ENCODE results near the gene ANO9.
"Not testable (repeated sequence)": the region's sequence is repeated elsewhere in the genome, so short reads cannot be mapped to it uniquely, and the experiment has no call there.

ANO9 gene

DNA sequence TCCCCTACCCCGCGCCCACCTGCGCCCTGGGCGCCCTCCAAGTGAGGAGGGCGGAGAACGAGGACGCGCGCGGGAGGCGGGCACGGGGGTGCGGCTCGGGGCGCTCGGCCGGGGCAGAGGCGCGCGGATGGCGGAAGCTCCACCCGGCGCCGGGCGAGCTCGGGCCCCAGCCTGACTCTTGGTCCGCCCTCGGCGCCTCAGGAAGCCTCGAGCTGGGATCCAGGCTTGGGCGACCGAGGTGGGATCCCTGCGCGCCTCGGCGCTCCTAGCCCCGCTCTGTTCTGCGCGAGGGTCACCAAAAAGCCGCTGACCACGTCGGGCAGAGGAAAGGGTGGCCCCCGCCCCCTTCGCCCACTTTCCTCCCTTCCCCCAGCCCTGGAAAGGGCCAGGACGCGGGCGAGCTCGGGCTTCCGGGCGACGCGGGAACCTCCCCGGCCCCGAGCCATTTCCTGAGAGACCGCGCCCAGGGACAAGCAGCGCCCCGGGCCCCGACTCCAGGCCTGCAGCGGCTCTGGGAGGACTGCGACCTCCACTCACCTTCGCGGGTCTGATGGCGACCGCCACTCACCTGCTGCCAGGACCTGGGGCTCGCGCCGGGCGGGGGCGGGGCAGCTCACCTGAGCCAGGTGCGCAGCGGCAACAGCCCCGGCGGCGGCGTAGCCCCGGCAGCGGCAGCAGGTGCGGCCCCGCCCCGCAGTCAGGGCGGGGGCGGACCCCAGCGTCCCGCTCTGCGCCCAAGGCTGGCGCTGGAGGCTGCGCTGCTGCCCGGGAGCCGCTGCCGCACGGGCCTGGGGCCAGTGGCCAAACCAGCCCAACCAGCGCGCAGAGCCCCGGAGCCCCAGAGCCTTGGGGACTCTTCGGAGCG lies 24.8 kb downstream of the ANO9 start:
- peaks cover 33% of the 10 kb centered on the region for H3K27me3 ChIP-seq (ENCODE audit: control insufficient read depth, insufficient read depth, low read length)
- no peak overlapping the region for H3K27ac ChIP-seq (ENCODE audit: low read length)
- H3K4me1 ChIP-seq (ENCODE audit: control insufficient read depth, low read depth, low read length), result peaks cover 7% of the 10 kb centered on the region
- peak overlapping the region; percentile 48 for H3K9ac ChIP-seq (ENCODE audit: low read length)
- H3K9me3 ChIP-seq (ENCODE audit: control insufficient read depth, low read depth, low read length), result no peaks in the 10 kb centered on the region
- peak overlapping the region; percentile 58 for H3K4me3 ChIP-seq (ENCODE audit: low read length)
- H3K36me3 ChIP-seq (ENCODE audit: control insufficient read depth, low read depth, low read length), result no peaks in the 10 kb centered on the region

DNA sequence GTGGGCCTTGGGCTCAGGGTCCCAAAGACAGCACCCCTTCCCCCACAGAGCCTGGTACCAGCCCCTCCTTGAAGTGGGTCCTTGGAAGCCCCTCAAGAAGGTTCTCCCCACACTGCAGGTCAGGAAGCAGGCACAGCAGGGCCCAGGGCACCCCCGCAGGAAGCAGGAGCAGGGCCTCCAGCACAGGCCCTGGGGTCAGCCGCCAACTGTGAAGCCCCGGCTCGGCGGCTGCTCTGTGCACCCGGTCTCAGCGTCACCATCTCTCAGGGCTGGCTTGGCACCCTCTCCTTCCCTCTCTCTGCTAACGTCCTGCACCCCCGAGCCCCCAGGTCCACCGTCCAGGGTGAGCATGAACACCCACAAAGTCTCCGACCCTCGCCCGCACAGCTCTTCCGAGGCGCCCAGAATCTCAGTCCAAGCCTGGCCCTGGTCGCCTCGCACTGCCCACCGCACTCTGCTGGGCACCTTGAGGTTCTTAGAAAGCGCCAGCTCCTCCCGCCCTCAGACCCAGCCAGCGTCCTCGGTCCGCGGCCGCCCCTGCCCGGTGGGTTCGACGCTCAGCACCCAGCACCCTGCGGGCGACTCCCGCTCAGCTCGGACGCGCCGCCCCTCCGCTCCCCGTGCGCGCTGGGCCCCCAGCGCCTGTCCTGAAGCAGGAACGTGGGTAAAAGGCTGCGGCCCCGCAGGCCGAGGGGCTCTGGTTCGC lies 25.6 kb downstream of the ANO9 start:
- Histone ChIP-seq H3K27ac (ENCODE audit: low read length) (no peak overlapping the region), H3K9me3 (ENCODE audit: control insufficient read depth, low read depth, low read length) (no peaks in the 10 kb centered on the region), H3K36me3 (ENCODE audit: control insufficient read depth, low read depth, low read length) (no peaks in the 10 kb centered on the region), H3K9ac (ENCODE audit: low read length) (peak overlapping the region; percentile 48), H3K4me3 (ENCODE audit: low read length) (peak overlapping the region; percentile 58), H3K27me3 (ENCODE audit: control insufficient read depth, insufficient read depth, low read length) (peaks cover 33% of the 10 kb centered on the region), H3K4me1 (ENCODE audit: control insufficient read depth, low read depth, low read length) (peaks cover 7% of the 10 kb centered on the region)

DNA sequence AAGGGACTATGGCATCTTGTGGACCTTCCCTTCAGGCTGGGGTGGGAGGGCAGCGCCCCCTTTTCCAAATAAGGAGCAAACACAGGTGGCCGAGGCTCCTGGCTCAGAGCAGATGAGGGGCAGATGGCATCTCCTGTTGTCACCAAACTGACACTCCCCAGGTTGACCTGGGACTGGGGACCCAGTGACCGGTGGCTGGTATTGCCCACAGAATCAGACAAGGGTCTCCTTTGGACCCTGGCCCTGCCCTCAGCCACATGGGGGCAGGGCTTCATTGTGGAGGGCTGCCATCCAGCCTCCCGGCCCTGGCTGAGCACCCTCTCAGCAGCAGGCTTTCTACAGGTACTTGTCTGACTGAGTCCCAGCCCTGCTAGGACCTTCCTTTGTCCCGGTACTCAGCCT lies 26.2 kb downstream of the ANO9 start:
- Histone ChIP-seq H3K27me3 (ENCODE audit: control insufficient read depth, insufficient read depth, low read length) (peaks cover 33% of the 10 kb centered on the region), H3K4me3 (ENCODE audit: low read length) (peak overlapping the region; percentile 58), H3K36me3 (ENCODE audit: control insufficient read depth, low read depth, low read length) (no peaks in the 10 kb centered on the region), H3K4me1 (ENCODE audit: control insufficient read depth, low read depth, low read length) (peaks cover 7% of the 10 kb centered on the region), H3K27ac (ENCODE audit: low read length) (no peak overlapping the region), H3K9me3 (ENCODE audit: control insufficient read depth, low read depth, low read length) (no peaks in the 10 kb centered on the region), H3K9ac (ENCODE audit: low read length) (no peak overlapping the region)

DNA sequence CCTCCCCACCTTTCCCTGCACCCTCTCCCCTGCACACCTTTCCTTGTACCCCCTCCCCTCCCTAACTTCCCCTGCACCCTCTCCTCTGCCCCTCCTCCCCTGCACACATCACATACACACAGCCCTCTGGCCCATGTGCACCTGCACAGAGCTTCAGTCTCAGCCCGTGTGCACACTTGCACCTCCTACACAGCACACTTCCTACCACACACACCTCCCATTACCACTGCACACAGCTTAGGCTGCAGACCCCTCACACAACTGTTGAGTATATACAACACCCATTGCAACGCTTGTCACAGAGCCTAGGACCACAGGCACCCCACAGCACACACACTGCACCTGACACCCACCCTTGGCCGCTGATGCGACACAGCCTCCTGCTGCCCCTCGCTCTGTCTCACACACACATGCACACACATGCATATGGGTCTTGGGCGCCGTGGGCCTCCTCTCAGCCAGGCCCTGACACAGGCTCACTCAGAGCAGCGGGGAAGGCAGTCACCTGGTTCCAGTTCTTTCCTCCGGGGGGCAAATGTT lies 27.4 kb downstream of the ANO9 start:
- Histone ChIP-seq H3K36me3 (ENCODE audit: control insufficient read depth, low read depth, low read length) (no peaks in the 10 kb centered on the region), H3K9ac (ENCODE audit: low read length) (no peak overlapping the region), H3K4me1 (ENCODE audit: control insufficient read depth, low read depth, low read length) (peaks cover 7% of the 10 kb centered on the region), H3K4me3 (ENCODE audit: low read length) (no peak overlapping the region), H3K27ac (ENCODE audit: low read length) (no peak overlapping the region), H3K27me3 (ENCODE audit: control insufficient read depth, insufficient read depth, low read length) (peaks cover 33% of the 10 kb centered on the region), H3K9me3 (ENCODE audit: control insufficient read depth, low read depth, low read length) (no peaks in the 10 kb centered on the region)

DNA sequence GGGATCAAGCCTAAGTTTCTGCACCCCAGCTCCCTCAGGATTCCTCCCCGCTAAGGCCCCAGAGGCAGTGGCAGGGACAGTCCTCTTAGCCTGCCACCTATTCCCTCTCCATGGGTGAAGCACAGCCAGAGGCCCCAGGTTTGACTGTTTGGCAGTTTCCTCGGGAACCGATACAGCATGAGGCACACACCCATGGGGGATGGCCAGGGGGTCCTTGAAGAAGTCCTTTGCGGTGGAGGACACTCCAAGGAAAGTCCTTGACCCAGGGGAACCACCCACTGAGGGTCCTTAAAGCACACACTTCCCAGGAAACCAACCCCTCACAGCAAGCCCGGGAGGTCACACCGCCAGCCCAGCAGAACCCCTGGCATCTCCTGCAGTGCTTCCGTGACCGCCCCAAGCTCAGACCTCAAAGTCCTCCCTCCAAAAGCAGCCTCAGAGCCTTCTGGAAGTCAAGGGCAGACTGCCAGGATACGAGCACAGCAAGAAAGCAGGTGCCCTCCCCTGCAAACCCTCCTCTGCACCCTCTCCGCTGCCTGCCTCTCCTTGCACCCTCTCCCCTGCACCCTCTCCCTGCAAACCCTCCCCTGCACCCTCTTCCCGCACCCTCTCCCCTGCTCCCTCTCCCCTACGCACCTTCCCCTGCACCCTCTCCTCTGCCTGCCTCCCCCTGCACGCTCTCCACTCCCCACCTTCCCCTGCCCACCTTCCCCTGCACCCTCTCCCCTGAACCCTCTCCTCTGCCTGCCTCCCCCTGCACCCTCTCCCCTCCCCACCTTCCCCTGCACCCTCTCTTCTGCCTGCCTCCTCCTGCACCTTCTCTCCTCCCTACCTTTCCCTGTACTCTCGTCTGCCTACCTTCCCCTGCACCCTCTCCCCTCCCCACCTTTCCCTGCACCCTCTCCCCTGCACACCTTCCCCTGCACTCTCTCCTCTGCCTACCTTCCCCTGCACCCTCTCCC lies 28.4 kb downstream of the ANO9 start:
- no peaks in the 10 kb centered on the region for H3K36me3 ChIP-seq (ENCODE audit: control insufficient read depth, low read depth, low read length)
- H3K27me3 ChIP-seq (ENCODE audit: control insufficient read depth, insufficient read depth, low read length), result peaks cover 29% of the 10 kb centered on the region
- no peaks in the 10 kb centered on the region for H3K9me3 ChIP-seq (ENCODE audit: control insufficient read depth, low read depth, low read length)
- peaks cover 7% of the 10 kb centered on the region for H3K4me1 ChIP-seq (ENCODE audit: control insufficient read depth, low read depth, low read length)
- H3K27ac ChIP-seq (ENCODE audit: low read length), result no peak overlapping the region
- no peak overlapping the region for H3K4me3 ChIP-seq (ENCODE audit: low read length)
- no peak overlapping the region for H3K9ac ChIP-seq (ENCODE audit: low read length)

DNA sequence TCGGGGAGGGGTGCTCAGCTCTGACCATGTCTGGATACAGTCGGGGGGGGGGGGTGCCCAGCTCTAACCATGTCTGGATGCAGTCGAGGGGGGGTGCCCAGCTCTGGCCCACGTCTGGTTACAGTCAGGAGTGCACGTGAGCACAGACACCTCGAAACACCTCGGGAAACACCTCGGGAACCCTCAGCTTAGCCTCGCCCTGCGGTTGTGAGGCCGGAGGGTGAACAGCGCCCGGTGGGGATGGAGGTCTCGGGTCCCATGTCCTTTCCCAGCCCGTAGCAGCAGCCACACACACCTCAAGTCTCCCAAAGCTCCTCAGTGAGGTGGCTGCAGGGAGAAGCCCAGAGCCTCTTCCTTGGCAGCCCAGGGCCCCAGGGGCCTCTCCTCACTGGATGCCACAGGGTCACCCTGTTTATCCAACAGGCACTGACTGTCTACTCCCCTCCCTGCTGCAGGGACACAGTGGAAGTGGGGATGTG lies 29.1 kb downstream of the ANO9 start:
- no peak overlapping the region for H3K27ac ChIP-seq (ENCODE audit: low read length)
- H3K4me1 ChIP-seq (ENCODE audit: control insufficient read depth, low read depth, low read length), result peaks cover 7% of the 10 kb centered on the region
- peaks cover 27% of the 10 kb centered on the region for H3K27me3 ChIP-seq (ENCODE audit: control insufficient read depth, insufficient read depth, low read length)
- H3K36me3 ChIP-seq (ENCODE audit: control insufficient read depth, low read depth, low read length), result no peaks in the 10 kb centered on the region
- H3K4me3 ChIP-seq (ENCODE audit: low read length), result no peak overlapping the region
- H3K9me3 ChIP-seq (ENCODE audit: control insufficient read depth, low read depth, low read length), result no peaks in the 10 kb centered on the region
- no peak overlapping the region for H3K9ac ChIP-seq (ENCODE audit: low read length)

DNA sequence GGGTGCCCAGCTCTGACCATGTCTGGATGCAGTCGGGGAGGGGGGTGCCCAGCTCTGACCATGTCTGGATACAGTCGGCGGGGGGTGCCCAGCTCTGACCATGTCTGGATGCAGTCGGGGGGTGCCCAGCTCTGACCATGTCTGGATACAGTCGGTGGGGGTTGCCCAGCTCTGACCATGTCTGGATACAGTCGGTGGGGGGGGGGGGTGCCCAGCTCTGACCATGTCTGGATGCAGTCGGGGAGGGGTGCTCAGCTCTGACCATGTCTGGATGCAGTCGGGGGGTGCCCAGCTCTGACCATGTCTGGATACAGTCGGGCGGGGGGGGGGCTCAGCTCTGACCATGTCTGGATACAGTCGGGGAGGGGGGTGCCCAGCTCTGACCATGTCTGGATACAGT lies 30.3 kb downstream of the ANO9 start:
- H3K4me3 ChIP-seq (ENCODE audit: low read length); H3K9ac ChIP-seq (ENCODE audit: low read length): not testable (repeated sequence)

GRCh38 chr11:410711-411110 lies 31.1 kb downstream of the ANO9 start:
- not testable (repeated sequence) for H3K4me1 ChIP-seq (ENCODE audit: control insufficient read depth, low read depth, low read length); H3K4me3 ChIP-seq (ENCODE audit: low read length)

More for the DNA sequence above, 30.3 kb downstream of the ANO9 start:
- not testable (repeated sequence) for H3K4me1 ChIP-seq (ENCODE audit: control insufficient read depth, low read depth, low read length); H3K9me3 ChIP-seq (ENCODE audit: control insufficient read depth, low read depth, low read length); H3K27ac ChIP-seq (ENCODE audit: low read length); H3K36me3 ChIP-seq (ENCODE audit: control insufficient read depth, low read depth, low read length)
- H3K27me3 ChIP-seq (ENCODE audit: control insufficient read depth, insufficient read depth, low read length), result peaks cover 16% of the 10 kb centered on the region

DNA sequence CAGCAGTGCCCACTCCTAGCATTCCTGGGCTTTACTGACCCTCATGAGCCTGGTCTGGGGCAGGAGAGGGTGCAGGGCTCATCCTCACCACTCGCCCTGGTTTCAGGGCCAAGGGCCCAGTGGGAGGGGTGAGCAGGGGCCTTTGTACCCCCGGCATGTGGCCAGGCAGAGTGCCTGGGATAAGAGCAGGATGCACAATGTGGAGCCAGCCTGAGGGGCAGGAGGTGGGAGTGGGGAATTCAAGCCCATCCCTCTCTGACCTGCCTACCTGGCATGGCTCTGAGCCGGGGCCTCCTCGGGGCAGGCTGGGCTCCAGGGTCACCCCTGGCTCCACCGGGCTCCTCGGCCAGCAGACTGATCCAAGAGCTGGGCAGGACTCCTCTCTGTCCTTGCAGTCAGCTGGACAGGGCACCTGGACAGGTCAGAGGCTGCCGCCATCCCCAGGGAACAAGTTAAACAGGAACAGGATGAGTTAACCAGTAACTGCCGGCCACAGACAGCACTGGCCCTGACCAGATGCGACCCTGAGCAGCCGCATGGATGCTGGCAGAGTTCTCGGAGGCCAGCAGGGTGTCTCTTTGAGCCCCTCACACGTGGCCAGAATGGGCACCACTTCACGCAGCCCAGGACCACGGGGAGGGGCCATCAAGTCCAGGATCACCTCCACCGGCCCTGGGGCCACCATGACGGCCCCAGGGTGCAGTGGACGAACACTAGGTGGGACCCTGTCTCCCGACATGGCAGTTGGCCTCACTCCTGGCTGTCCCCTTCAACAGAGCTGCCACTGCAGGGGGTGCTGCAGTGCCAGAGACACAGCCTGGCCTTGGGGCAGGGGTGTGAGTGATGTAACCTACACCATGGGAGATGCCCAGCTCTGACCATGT lies 32.0 kb downstream of the ANO9 start:
- Histone ChIP-seq H3K9ac (ENCODE audit: low read length) (no peak overlapping the region), H3K27me3 (ENCODE audit: control insufficient read depth, insufficient read depth, low read length) (peaks cover 5% of the 10 kb centered on the region), H3K4me1 (ENCODE audit: control insufficient read depth, low read depth, low read length) (no peaks in the 10 kb centered on the region), H3K36me3 (ENCODE audit: control insufficient read depth, low read depth, low read length) (no peaks in the 10 kb centered on the region), H3K27ac (ENCODE audit: low read length) (no peak overlapping the region), H3K4me3 (ENCODE audit: low read length) (no peak overlapping the region), H3K9me3 (ENCODE audit: control insufficient read depth, low read depth, low read length) (no peaks in the 10 kb centered on the region)

More at GRCh38 chr11:410711-411110, 31.1 kb downstream of the ANO9 start:
- not testable (repeated sequence) for H3K27me3 ChIP-seq (ENCODE audit: control insufficient read depth, insufficient read depth, low read length); H3K9ac ChIP-seq (ENCODE audit: low read length); H3K9me3 ChIP-seq (ENCODE audit: control insufficient read depth, low read depth, low read length); H3K27ac ChIP-seq (ENCODE audit: low read length); H3K36me3 ChIP-seq (ENCODE audit: control insufficient read depth, low read depth, low read length)

DNA sequence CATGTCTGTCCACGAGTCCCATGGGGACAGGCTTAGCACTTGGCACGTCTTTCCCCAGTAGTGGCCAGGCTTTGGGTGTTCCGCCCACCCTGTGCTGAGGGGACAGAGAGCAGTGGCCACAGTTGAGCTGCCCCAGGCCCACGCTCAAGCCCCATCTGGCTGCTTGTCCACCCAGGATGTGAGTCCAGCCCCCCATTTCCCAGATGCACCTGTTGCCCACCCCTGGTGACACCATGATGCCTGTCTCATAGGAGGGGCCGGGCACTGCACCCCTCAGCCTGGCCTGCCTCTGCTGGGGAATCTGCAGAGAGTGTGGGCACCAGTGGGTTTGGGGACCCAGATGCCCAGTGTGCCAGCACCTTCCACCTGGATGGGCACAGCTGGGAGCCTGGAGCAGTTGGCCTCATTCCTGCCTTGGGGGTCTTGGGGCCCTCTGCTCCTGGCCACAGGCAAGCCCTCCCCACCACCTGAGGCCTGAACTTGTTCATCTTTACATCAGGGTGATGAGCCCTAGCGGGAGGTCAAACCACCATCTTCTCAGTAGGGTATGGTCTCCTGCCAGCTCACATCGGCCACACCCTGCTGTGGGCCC lies 32.7 kb downstream of the ANO9 start:
- H3K9me3 ChIP-seq (ENCODE audit: control insufficient read depth, low read depth, low read length), result no peaks in the 10 kb centered on the region
- H3K36me3 ChIP-seq (ENCODE audit: control insufficient read depth, low read depth, low read length), result no peaks in the 10 kb centered on the region
- H3K27ac ChIP-seq (ENCODE audit: low read length), result no peak overlapping the region
- H3K4me1 ChIP-seq (ENCODE audit: control insufficient read depth, low read depth, low read length), result no peaks in the 10 kb centered on the region
- H3K9ac ChIP-seq (ENCODE audit: low read length), result no peak overlapping the region
- no peak overlapping the region for H3K4me3 ChIP-seq (ENCODE audit: low read length)
- H3K27me3 ChIP-seq (ENCODE audit: control insufficient read depth, insufficient read depth, low read length), result peaks cover 5% of the 10 kb centered on the region
